Left lung (tissue), 10 donors: ENCODE results near the gene CAPS. TPM values are rescaled to one million over a fixed set of nuclear protein-coding genes. Genes with fewer than 3 reads are reported as not detected.

ENCODE experiments used
- ATAC-seq: fragments of 200-7000 bp; cut with Tn5 transposase; one replicate; pipeline ENCODE4 v1.9.1; 2020; ENCODE audit warnings: moderate library complexity
- DNase-seq, 4 donors: peaks; one replicate each; pipeline ENCODE4 v3.0.0-alpha.2; 2013 to 2020
- H3K27ac ChIP-seq, 2 donors: fragments of 200-600 bp; sonication (generic) in 1 of 2; one replicate each; pipeline versions ENCODE4 v1.5.0 to v1.8.0; 2020 to 2021
- H3K27me3 ChIP-seq, 2 donors: fragments of 200-600 bp; sonication (generic) in 1 of 2; one replicate each; pipeline versions ENCODE4 v1.5.0 to v1.8.0; 2020 to 2021
- H3K36me3 ChIP-seq, 2 donors: fragments of 200-600 bp; sonication (generic) in 1 of 2; one replicate each; pipeline versions ENCODE4 v1.5.0 to v1.8.0; 2020 to 2021
- H3K4me1 ChIP-seq, 2 donors: fragments of 200-600 bp; one replicate each; pipeline ENCODE4 v1.8.0; 2021
- H3K4me3 ChIP-seq, 2 donors: fragments of 200-600 bp; sonication (generic) in 1 of 2; one replicate each; pipeline versions ENCODE4 v1.5.0 to v1.8.0; 2020 to 2021; ENCODE audit warnings: mild to moderate bottlenecking in 1 of 2
- H3K9me3 ChIP-seq, 2 donors: fragments of 200-600 bp; sonication (generic) in 1 of 2; one replicate each; pipeline versions ENCODE4 v1.5.0 to v1.8.0; 2020 to 2021
- CTCF ChIP-seq, 2 donors: fragments of 200-600 bp; sonication (generic) in 1 of 2; IDR thresholded peaks; one replicate each; pipeline versions ENCODE4 v1.5.0 to v1.8.0; 2021; ENCODE audit warnings: antibody characterized with exemption in 2 of 2
- intact Hi-C, 2 donors: fragments of 100-400 bp; cut with DNase I; formaldehyde crosslinking; loops; one replicate each; pipeline versions ENCODE4 v1.11.2 to v1.14.2; 2022
- polyA plus RNA-seq, 6 donors: library from polyadenylated mRNA; unstranded; fragments of 120-200 nt; gene quantifications; one replicate each; pipeline ENCODE4 v1.2.1, GENCODE V29; 2013; ENCODE audit not compliant: insufficient read length in 6 of 6
- total RNA-seq, 2 donors: library from RNA; stranded (reverse); fragmentation: NEBNext Ultra II Directional; extraction: Animal tissue kit (Norgen Biotek cat#: 25700); gene quantifications; one replicate each; pipeline ENCODE4 v1.2.1, GENCODE V29; 2021
- donor health status: DM: no; HTN: yes; CAD: no.
- donor health status: DM: no; HTN: no; CAD: no.

CAPS gene
- total and polyA plus RNA-seq, 8 donors: 8.8 to 44.9 (median 28.3) TPM

GRCh38 chr19:5925830-5926427 is 11.9 kb downstream of the CAPS start:
- no peak for DNase-seq
- H3K27me3 ChIP-seq: no peaks in the 10 kb centered on the region
- no peak overlapping the region for H3K4me3 ChIP-seq
- no peak overlapping the region for H3K27ac ChIP-seq
- no peak for ATAC-seq
- intact Hi-C loops: no loop called here
- H3K4me1 ChIP-seq: no peaks in the 10 kb centered on the region
- H3K36me3 ChIP-seq: peaks cover 5 to 100% of the 10 kb centered on the region in 2 donors
- no peak for TF ChIP-seq CTCF (IDR thresholded peaks at IDR 0.05)
- H3K9me3 ChIP-seq: no peaks in the 10 kb centered on the region

- Histone ChIP-seq H3K27me3 (no peaks in the 10 kb centered on the region), H3K9me3 (no peaks in the 10 kb centered on the region), H3K36me3 (peaks cover 5 to 100% of the 10 kb centered on the region in 2 donors), H3K4me3 (no peak overlapping the region), H3K4me1 (no peaks in the 10 kb centered on the region), H3K27ac (peak overlapping the region in 1 of 2 donors; percentile 34)
- TF ChIP-seq CTCF (IDR thresholded peaks at IDR 0.05): no peak
- ATAC-seq (peak; percentile 61), DNase-seq (no peak)
- intact Hi-C loops: no loop called here
Observed at GRCh38 chr19:5926641-5927440, 12.8 kb downstream of the CAPS start.

GRCh38 chr19:5927441-5927821 is 13.4 kb downstream of the CAPS start:
- Histone ChIP-seq H3K9me3 (no peaks in the 10 kb centered on the region), H3K4me1 (no peaks in the 10 kb centered on the region), H3K27me3 (no peaks in the 10 kb centered on the region), H3K4me3 (no peak overlapping the region), H3K36me3 (peaks cover 5 to 100% of the 10 kb centered on the region in 2 donors), H3K27ac (peak overlapping the region in 1 of 2 donors; percentile 34)
- ATAC-seq (no peak), DNase-seq (no peak)
- no peak for TF ChIP-seq CTCF (IDR thresholded peaks at IDR 0.05)
- intact Hi-C loops: no loop called here

- DNase-seq: no peak
- peaks cover 0 to 100% of the 10 kb centered on the region in 2 donors for H3K36me3 ChIP-seq
- TF ChIP-seq CTCF (IDR thresholded peaks at IDR 0.05): no peak
Observed at GRCh38 chr19:5929179-5929578, 15.1 kb downstream of the CAPS start.

GRCh38 chr19:5929625-5930024 is 15.6 kb downstream of the CAPS start:
- H3K27me3 ChIP-seq: no peaks in the 10 kb centered on the region
- no peak overlapping the region for H3K27ac ChIP-seq
- TF ChIP-seq CTCF (IDR thresholded peaks at IDR 0.05): no peak
- no peak for DNase-seq
- H3K36me3 ChIP-seq: peaks cover 0 to 100% of the 10 kb centered on the region in 2 donors
- intact Hi-C loops: no loop called here
- H3K4me1 ChIP-seq: peaks cover 3 to 4% of the 10 kb centered on the region in 2 donors
- no peak overlapping the region for H3K4me3 ChIP-seq
- ATAC-seq: no peak
- H3K9me3 ChIP-seq: no peaks in the 10 kb centered on the region

More at GRCh38 chr19:5929179-5929578, 15.1 kb downstream of the CAPS start:
- H3K4me3 ChIP-seq: no peak overlapping the region
- H3K4me1 ChIP-seq: peaks cover 0 to 4% of the 10 kb centered on the region in 2 donors
- no peaks in the 10 kb centered on the region for H3K9me3 ChIP-seq
- intact Hi-C loops: no loop called here
- no peaks in the 10 kb centered on the region for H3K27me3 ChIP-seq
- no peak overlapping the region for H3K27ac ChIP-seq
- no peak for ATAC-seq
